K562 (cell line): Measurements from ENCODE around the gene ZNF236. TPM values are rescaled to one million over a fixed set of nuclear protein-coding genes. Genes with fewer than 3 reads are reported as not detected.

Experiments
- ATAC-seq: fragments of 200-7000 bp; cut with Tn5 transposase; 3 replicates; pipeline ENCODE4 v1.9.1; 2020; ENCODE audit warnings: moderate library complexity
- BruUV-seq: library from RNA; stranded (reverse); fragments of 400-500 nt; replicated peaks from 2 replicates; lab custom pipeline; 2021; lab: Mats Ljungman, UMichigan
- CTCF ChIA-PET: fragments of 300-600 bp; formaldehyde crosslinking; extraction: SDS; loops from one replicate; lab custom pipeline; 2021; ENCODE audit warnings: low intra/inter-chr PET ratio; lab: Yijun Ruan, JAX
- POLR2A ChIA-PET: fragments of 300-600, 350-650 bp; sonication (Branson Sonifier 250); formaldehyde crosslinking; extraction: SDS; loops from one replicate; lab custom pipeline; 2021; ENCODE audit warnings: antibody characterized with exemption, inconsistent platforms; lab: Yijun Ruan, JAX
- DNase-seq, 4 experiments: peaks; one replicate each; pipeline versions ENCODE4 v3.0.0 to v3.0.0-alpha.2; 2011 to 2018; ENCODE audit warnings: low spot score in 3 of 4, mixed read lengths in 3 of 4; ENCODE audit errors: extremely low read depth in 1 of 4
- FAIRE-seq: peaks from 2 replicates; lab custom pipeline; 2011; peaks lifted over from hg19 to GRCh38; lab: Jason Lieb, UNC
- H2AFZ ChIP-seq: 2 replicates; pipeline ENCODE4 v1.6.0; 2011; ENCODE audit warnings: low read depth, low read length, control low read depth, inconsistent platforms
- H3K27ac ChIP-seq: fragments of 200-600 bp; 3 replicates; pipeline ENCODE4 v1.8.0; 2011; ENCODE audit warnings: low read depth, mild to moderate bottlenecking, control low read depth, inconsistent platforms, low read length, moderate library complexity, mixed read lengths; ENCODE audit errors: extremely low read depth
- H3K27me3 ChIP-seq, 2 experiments: fragments of 300-600 bp in 1 of 2; 2 replicates in 1 of 2; 3 replicates in 1 of 2; pipeline versions ENCODE4 v1.6.0 to v1.8.0; 2011; ENCODE audit warnings: inconsistent platforms in 2 of 2, low read length in 2 of 2, mild to moderate bottlenecking in 1 of 2, mixed read lengths in 1 of 2, moderate library complexity in 1 of 2; ENCODE audit not compliant: control insufficient read depth in 2 of 2, insufficient read depth in 2 of 2
- H3K36me3 ChIP-seq: fragments of 300-600 bp; 3 replicates; pipeline ENCODE4 v1.8.0; 2011; ENCODE audit warnings: mild to moderate bottlenecking, low read length, inconsistent platforms; ENCODE audit not compliant: control insufficient read depth, insufficient read depth
- H3K4me1 ChIP-seq, 2 experiments: fragments of 200-600 bp in 1 of 2; replicated peaks in 1 of 2; 2 replicates in 1 of 2; 3 replicates in 1 of 2; pipeline versions ENCODE4 v1.5.1 to v1.8.0; 2011; ENCODE audit warnings: inconsistent platforms in 2 of 2, low read length in 2 of 2, mild to moderate bottlenecking in 1 of 2, mixed read lengths in 1 of 2, moderate library complexity in 1 of 2; ENCODE audit not compliant: control insufficient read depth in 2 of 2, insufficient read depth in 2 of 2
- H3K4me2 ChIP-seq: 2 replicates; pipeline ENCODE4 v1.6.1; 2011; ENCODE audit warnings: low read length, control low read depth, inconsistent platforms, mixed read lengths; ENCODE audit not compliant: insufficient read depth
- H3K4me3 ChIP-seq: fragments of 200-600 bp; sonication (generic), shearing (Covaris generic); 2 replicates; pipeline ENCODE4 v1.5.1; 2016; ENCODE audit warnings: control low read depth, inconsistent platforms
- H3K79me2 ChIP-seq: fragments of 200-600 bp; 3 replicates; pipeline ENCODE4 v1.8.0; 2011; ENCODE audit warnings: low read length, inconsistent platforms; ENCODE audit not compliant: control insufficient read depth, insufficient read depth
- H3K9ac ChIP-seq, 2 experiments: 2 replicates each; pipeline versions ENCODE4 v1.6.0 to v1.6.1; 2011; ENCODE audit warnings: low read depth in 2 of 2, low read length in 2 of 2, control low read depth in 1 of 2, inconsistent platforms in 1 of 2, mild to moderate bottlenecking in 1 of 2, mixed read lengths in 1 of 2; ENCODE audit not compliant: insufficient read depth in 1 of 2
- H3K9me1 ChIP-seq: one replicate; pipeline ENCODE4 v1.6.0; 2011; ENCODE audit warnings: inconsistent platforms, mild to moderate bottlenecking, low read length, moderate library complexity; ENCODE audit not compliant: control insufficient read depth, insufficient read depth
- H3K9me3 ChIP-seq: replicated peaks from 2 replicates; pipeline ENCODE4 v1.5.1; 2011; ENCODE audit warnings: low read depth, low read length, inconsistent platforms; ENCODE audit not compliant: control insufficient read depth, insufficient read depth
- H4K20me1 ChIP-seq: replicated peaks from 2 replicates; pipeline ENCODE4 v1.6.1; 2011; ENCODE audit warnings: low read length, inconsistent platforms, mixed read lengths; ENCODE audit not compliant: control insufficient read depth, insufficient read depth
- BRF1 ChIP-seq: IDR thresholded peaks from 3 replicates; pipeline ENCODE4 v1.6.1; 2011; ENCODE audit warnings: borderline replicate concordance, mild to moderate bottlenecking; ENCODE audit not compliant: insufficient read length; ENCODE audit errors: extremely low read depth
- CREB3L1 ChIP-seq: fragments of 450-650 bp; IDR thresholded peaks from 2 replicates; pipeline ENCODE4 v1.6.1; 2014; ENCODE audit warnings: low read depth, mild to moderate bottlenecking, moderate library complexity, borderline replicate concordance
- GABPB2 ChIP-seq: fragments of 250-450 bp; sonication (Bioruptor Pico); conservative IDR thresholded peaks from 2 replicates; pipeline ENCODE4 v1.5.1; 2021; ENCODE audit warnings: mild to moderate bottlenecking
- GATAD2A ChIP-seq: fragments of 450-650 bp; IDR thresholded peaks from 2 replicates; pipeline ENCODE4 v1.6.1; 2017
- GTF2B ChIP-seq: IDR thresholded peaks from 2 replicates; pipeline ENCODE4 v1.6.1; 2011; ENCODE audit not compliant: insufficient read length; ENCODE audit errors: extremely low read depth
- HMGXB4 ChIP-seq: sonication (generic); formaldehyde crosslinking; IDR thresholded peaks from 2 replicates; pipeline ENCODE4 v1.8.1; 2023; ENCODE audit warnings: mild to moderate bottlenecking, missing genetic modification reagents
- KLF16 ChIP-seq: IDR thresholded peaks from 2 replicates; pipeline ENCODE4 v1.6.1; 2016; ENCODE audit warnings: antibody characterized with exemption
- MEF2A ChIP-seq: IDR thresholded peaks from 2 replicates; pipeline ENCODE4 v1.6.1; 2011; ENCODE audit warnings: low read depth, mild to moderate bottlenecking, low read length, moderate library complexity; ENCODE audit not compliant: control insufficient read depth
- PHF21A ChIP-seq: fragments of 450-650 bp; IDR thresholded peaks from 2 replicates; pipeline ENCODE4 v1.6.1; 2017; ENCODE audit warnings: low read depth, borderline replicate concordance
- PTTG1 ChIP-seq: fragments of 450-650 bp; IDR thresholded peaks from 2 replicates; pipeline ENCODE4 v1.6.1; 2016; ENCODE audit warnings: low read depth, mild to moderate bottlenecking, missing genetic modification characterization, missing compliant biosample characterization
- SAP30 ChIP-seq: fragments of 200-600 bp; sonication (generic); IDR thresholded peaks from 2 replicates; pipeline ENCODE4 v1.6.1; 2012; ENCODE audit warnings: borderline replicate concordance, low read depth, mild to moderate bottlenecking, moderate library complexity, low read length, control low read depth, inconsistent platforms; ENCODE audit not compliant: insufficient read depth, poor library complexity, severe bottlenecking
- SIN3A ChIP-seq, 2 experiments: fragments of 150-350 bp in 1 of 2; IDR thresholded peaks; 2 replicates each; pipeline ENCODE4 v1.6.1; 2011 to 2016; ENCODE audit warnings: borderline replicate concordance in 2 of 2, low read depth in 2 of 2, low read length in 2 of 2, mild to moderate bottlenecking in 2 of 2, moderate library complexity in 2 of 2; ENCODE audit not compliant: control insufficient read depth in 1 of 2
- SIN3B ChIP-seq: fragments of 450-650 bp; IDR thresholded peaks from 2 replicates; pipeline ENCODE4 v1.6.1; 2017; ENCODE audit warnings: low read depth, mild to moderate bottlenecking, moderate library complexity
- SMARCA4 ChIP-seq: fragments of 450-650 bp; IDR thresholded peaks from 2 replicates; pipeline ENCODE4 v1.6.1; 2016
- SPI1 ChIP-seq: IDR thresholded peaks from 2 replicates; pipeline ENCODE4 v1.6.1; 2011; ENCODE audit warnings: low read depth, low read length, control low read depth, borderline replicate concordance
- TAF15 ChIP-seq: fragments of 200-400 bp; formaldehyde crosslinking; IDR thresholded peaks from 2 replicates; pipeline ENCODE4 v1.6.1; 2017; ENCODE audit warnings: mild to moderate bottlenecking, low read depth, low read length, moderate library complexity
- TEAD2 ChIP-seq: fragments of 450-650 bp; IDR thresholded peaks from 2 replicates; pipeline ENCODE4 v1.6.1; 2016; ENCODE audit warnings: missing genetic modification characterization, control low read depth, missing compliant biosample characterization
- ZC3H4 ChIP-seq: sonication (generic); formaldehyde crosslinking; IDR thresholded peaks from 2 replicates; pipeline ENCODE4 v1.9.0; 2021; ENCODE audit warnings: missing genetic modification reagents, borderline replicate concordance
- WGBS: fragments of 100-300 bp; shearing (Covaris generic); methylation state at CpG from one replicate; pipeline ENCODE4 v1.1.6; 2016; ENCODE audit warnings: low coverage, mixed read lengths; ENCODE audit not compliant: insufficient coverage; ENCODE audit errors: missing lambda C conversion rate; 5-methylcytosine and 5-hydroxymethylcytosine counted together
- in situ Hi-C: fragments of 300-500 bp; cut with MboI; formaldehyde crosslinking; loops from 4 replicates; pipeline ENCODE4 v1.15.0; 2018; ENCODE audit warnings: inconsistent platforms, mixed read lengths
- intact Hi-C: fragments of 100-400 bp; cut with micrococcal nuclease; formaldehyde crosslinking; loops from 2 replicates; pipeline ENCODE4 v1.14.2; 2022
- polyA plus RNA-seq, 8 experiments: library from polyadenylated mRNA; depleted of rRNA in 4 of 8; stranded (reverse) in 5 of 8; unstranded in 3 of 8; fragments of >200 nt; fragmentation: Nextera tagmentation in 2 of 8; fragmentation: Illumina TruSeq in 1 of 8; extraction: Ambion mirVana in 2 of 8; extraction: Trizol in 1 of 8; gene quantifications; 2 replicates each; pipeline versions ENCODE4 v1.2.1 to v1.2.3, GENCODE V29; 2011 to 2014; ENCODE audit warnings: inconsistent platforms in 1 of 8, missing spikeins in 1 of 8
- total RNA-seq, 7 experiments: library from RNA; depleted of rRNA in 6 of 7; stranded (reverse); fragments of >200 nt in 6 of 7; fragmentation: Illumina TruSeq in 2 of 7; extraction: Trizol in 2 of 7; gene quantifications; 2 replicates each; pipeline versions ENCODE4 v1.2.1 to v1.2.3, GENCODE V29; 2011 to 2021; ENCODE audit warnings: low replicate concordance in 1 of 7

The ZNF236 gene
- total and polyA plus RNA-seq, 9 of the 15 experiments (the other 6 are each of a cell fraction or from before 2014, with no cell fraction given), result 0.35 to 8.7 (median 3.4) TPM

GRCh38 chr18:76977108-76977621, 154.8 kb downstream of the ZNF236 start:
- Histone ChIP-seq H3K9me3 (no peaks in the 10 kb centered on the region), H3K4me2 (no peak overlapping the region), H3K27ac (no peak overlapping the region), H3K36me3 (no peaks in the 10 kb centered on the region), H3K9ac (no peak overlapping the region), H3K4me3 (no peak overlapping the region), H3K79me2 (no peaks in the 10 kb centered on the region), H2AFZ (no peak overlapping the region), H3K9me1 (no peaks in the 10 kb centered on the region), H3K27me3 (peaks cover 1 to 30% of the 10 kb centered on the region in 2 experiments; a peak in 4 of 5 replicates), H3K4me1 (no peaks in the 10 kb centered on the region), H4K20me1 (no peaks in the 10 kb centered on the region; the same call in 1 of the 2 replicates)
- ChIA-PET POLR2A (no interaction called here), CTCF (no interaction called here)
- no peak for ATAC-seq
- no peak for FAIRE-seq
- intact Hi-C loops, result no loop called here
- 56% methylated on average over 7 of the region's 14 CpGs for WGBS
- no peak for DNase-seq
- TF ChIP-seq SMARCA4 (no peak), TEAD2 (tag) (no peak), TAF15 (no peak), BRF1 (no peak), GATAD2A (no peak), HMGXB4 (CRISPR knock-in tag) (no peak), SIN3B (no peak), SIN3A (IDR thresholded peaks at IDR 0.05; ENCODE audit: borderline replicate concordance in 2 of 2, control insufficient read depth in 1 of 2, low read depth in 2 of 2, low read length in 2 of 2) (no peak), CREB3L1 (no peak), SAP30 (no peak), MEF2A (no peak), SPI1 (no peak), ZC3H4 (CRISPR knock-in tag) (no peak), GABPB2 (no peak), GTF2B (no peak), PTTG1 (no peak), PHF21A (no peak), KLF16 (no peak)
- BruUV-seq, result no TSS peak
- in situ Hi-C loops, result no loop called here
